Gastroesophageal sphincter (tissue), 4 donors: ENCODE measurements around the gene SLC6A13. TPM values are rescaled to one million over a fixed set of nuclear protein-coding genes. Genes with fewer than 3 reads are reported as not detected.

ENCODE experiments used
- ATAC-seq: fragments of 150-250 bp; one replicate; pipeline ENCODE4 v1.9.1; 2016; ENCODE audit warnings: mild to moderate bottlenecking, moderate library complexity
- H3K27ac ChIP-seq, 4 donors: fragments of 200-600 bp; sonication (generic) in 3 of 4; 1 replicate in 3 of 4; 2 replicates in 1 of 4; pipeline ENCODE4 v1.5.1; 2016 to 2019
- H3K27me3 ChIP-seq: fragments of 200-600 bp; sonication (generic); one replicate; pipeline ENCODE4 v1.5.1; 2019
- H3K36me3 ChIP-seq, 2 donors: fragments of 200-600 bp; sonication (generic); one replicate each; pipeline ENCODE4 v1.5.1; 2019; ENCODE audit warnings: control low read depth in 1 of 2
- H3K4me1 ChIP-seq, 3 donors: fragments of 200-600 bp; sonication (generic); 1 replicate in 2 of 3; 2 replicates in 1 of 3; pipeline ENCODE4 v1.5.1; 2016 to 2019; ENCODE audit warnings: control low read depth in 2 of 3
- H3K4me3 ChIP-seq, 2 donors: fragments of 200-600 bp; sonication (generic); one replicate each; pipeline ENCODE4 v1.5.1; 2019; ENCODE audit warnings: mild to moderate bottlenecking in 1 of 2, moderate library complexity in 1 of 2
- H3K9me3 ChIP-seq, 3 donors: fragments of 200-600 bp; sonication (generic); one replicate each; pipeline ENCODE4 v1.5.1; 2017 to 2019; ENCODE audit warnings: control low read depth in 2 of 3
- EP300 ChIP-seq: sonication (generic); formaldehyde crosslinking; IDR thresholded peaks from one replicate; pipeline ENCODE4 v1.6.1; 2017; ENCODE audit warnings: antibody characterized with exemption, mild to moderate bottlenecking
- POLR2A ChIP-seq, 2 donors: fragments of 450-650 bp; IDR thresholded peaks; one replicate each; pipeline ENCODE4 v1.6.1; 2017; ENCODE audit warnings: antibody characterized with exemption in 2 of 2, mild to moderate bottlenecking in 2 of 2, moderate library complexity in 1 of 2
- POLR2AphosphoS5 ChIP-seq: sonication (generic); formaldehyde crosslinking; IDR thresholded peaks from one replicate; pipeline ENCODE4 v1.6.1; 2017; ENCODE audit warnings: antibody characterized with exemption
- WGBS, 2 donors: methylation state at CpG; one replicate each; pipeline ENCODE4 v1.1.5; 2018; ENCODE audit warnings: low coverage in 1 of 2; 5-methylcytosine and 5-hydroxymethylcytosine counted together
- total RNA-seq, 4 donors: library from RNA; depleted of rRNA; stranded (reverse); fragments of >200 nt; gene quantifications; one replicate each; pipeline ENCODE4 v1.1.0, GENCODE V29; 2016
- TF ChIP-seq, protein P1 (sequence below), 4 experiments: fragments of 200-600 bp in 2 of 4; fragments of 450-650 bp in 2 of 4; sonication (generic) in 1 of 4; IDR thresholded peaks; one replicate each; pipeline ENCODE4 v1.5.1; 2017 to 2019; ENCODE audit warnings: antibody characterized with exemption in 4 of 4, mild to moderate bottlenecking in 2 of 4, moderate library complexity in 2 of 4

Gene SLC6A13
- total RNA-seq, 4 donors from 2014 or later = not detected

DNA sequence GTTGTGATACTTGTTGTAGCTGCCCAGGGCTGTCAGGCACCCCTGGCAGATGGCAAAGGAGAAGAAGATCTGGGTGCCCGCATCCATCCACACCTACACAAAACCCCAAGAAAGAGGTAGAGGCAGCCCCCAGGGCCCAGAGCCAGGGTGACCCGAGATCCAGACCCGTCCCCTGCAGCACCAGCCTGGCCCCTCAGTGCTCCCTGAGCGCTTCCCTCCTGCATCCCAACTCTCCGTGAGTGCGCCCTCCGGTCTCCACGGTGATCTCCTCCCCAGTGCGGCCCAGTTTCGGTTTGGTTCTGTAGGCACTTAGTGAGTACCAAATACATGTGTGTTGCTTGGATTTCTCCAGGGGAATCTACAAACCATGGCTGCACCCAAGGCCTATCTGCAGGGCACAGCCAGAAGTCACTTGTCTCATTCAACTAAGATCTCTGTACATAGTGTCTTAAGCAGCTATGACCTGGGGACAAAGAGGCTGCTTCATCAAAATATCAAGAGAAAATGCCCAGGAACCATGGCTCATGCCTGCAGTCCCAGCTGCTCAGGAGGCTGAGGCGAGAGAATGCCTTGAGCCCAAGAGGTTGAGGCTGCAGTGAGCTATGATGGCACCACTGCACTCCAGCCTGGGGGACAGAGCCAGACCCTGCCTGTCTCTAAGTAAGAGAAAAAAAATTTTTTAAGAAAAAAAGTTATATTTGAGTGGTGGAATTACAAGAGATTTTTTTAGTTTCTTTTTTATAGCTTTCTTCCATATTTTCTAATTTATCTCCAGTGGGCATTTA is 64.5 kb downstream of the SLC6A13 start:
- no peak for ATAC-seq
- Histone ChIP-seq H3K36me3 (no peaks in the 10 kb centered on the region), H3K4me3 (no peak overlapping the region), H3K4me1 (no peaks in the 10 kb centered on the region), H3K27ac (no peak overlapping the region), H3K27me3 (peaks cover 84% of the 10 kb centered on the region), H3K9me3 (no peaks in the 10 kb centered on the region)
- no peak for TF ChIP-seq POLR2AphosphoS5
- no peak for TF ChIP-seq POLR2A (IDR thresholded peaks at IDR 0.05)
- 80% methylated on average over 1 of the region's 11 CpGs for WGBS, 2 donors

DNA sequence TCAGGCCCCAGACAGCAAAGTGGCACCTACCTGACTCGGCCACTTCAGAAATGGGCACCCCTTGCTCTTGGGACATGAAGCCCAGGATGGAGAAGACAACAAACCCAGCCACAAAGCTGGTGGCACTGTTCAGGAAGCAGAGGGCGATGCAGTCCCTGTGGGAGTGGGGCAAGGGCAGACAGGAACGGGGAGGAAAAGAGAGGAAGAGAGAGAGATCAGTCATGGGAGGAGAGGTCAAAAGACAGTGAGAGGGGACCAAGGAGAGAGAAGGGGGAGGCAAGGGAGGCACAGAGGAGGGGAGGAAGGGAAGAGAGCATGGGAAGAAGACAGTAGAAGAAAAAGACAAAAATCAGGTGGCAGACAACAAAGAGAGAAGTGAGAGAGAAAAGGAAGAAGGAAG is 65.3 kb downstream of the SLC6A13 start:
- no peak for ATAC-seq
- Histone ChIP-seq H3K4me1 (no peaks in the 10 kb centered on the region), H3K36me3 (no peaks in the 10 kb centered on the region), H3K27me3 (peaks cover 85% of the 10 kb centered on the region), H3K9me3 (no peaks in the 10 kb centered on the region), H3K4me3 (no peak overlapping the region), H3K27ac (no peak overlapping the region)
- TF ChIP-seq, protein P1, sequence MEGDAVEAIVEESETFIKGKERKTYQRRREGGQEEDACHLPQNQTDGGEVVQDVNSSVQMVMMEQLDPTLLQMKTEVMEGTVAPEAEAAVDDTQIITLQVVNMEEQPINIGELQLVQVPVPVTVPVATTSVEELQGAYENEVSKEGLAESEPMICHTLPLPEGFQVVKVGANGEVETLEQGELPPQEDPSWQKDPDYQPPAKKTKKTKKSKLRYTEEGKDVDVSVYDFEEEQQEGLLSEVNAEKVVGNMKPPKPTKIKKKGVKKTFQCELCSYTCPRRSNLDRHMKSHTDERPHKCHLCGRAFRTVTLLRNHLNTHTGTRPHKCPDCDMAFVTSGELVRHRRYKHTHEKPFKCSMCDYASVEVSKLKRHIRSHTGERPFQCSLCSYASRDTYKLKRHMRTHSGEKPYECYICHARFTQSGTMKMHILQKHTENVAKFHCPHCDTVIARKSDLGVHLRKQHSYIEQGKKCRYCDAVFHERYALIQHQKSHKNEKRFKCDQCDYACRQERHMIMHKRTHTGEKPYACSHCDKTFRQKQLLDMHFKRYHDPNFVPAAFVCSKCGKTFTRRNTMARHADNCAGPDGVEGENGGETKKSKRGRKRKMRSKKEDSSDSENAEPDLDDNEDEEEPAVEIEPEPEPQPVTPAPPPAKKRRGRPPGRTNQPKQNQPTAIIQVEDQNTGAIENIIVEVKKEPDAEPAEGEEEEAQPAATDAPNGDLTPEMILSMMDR (IDR thresholded peaks at IDR 0.05) = no peak
- TF ChIP-seq POLR2A (IDR thresholded peaks at IDR 0.05) = no peak
- no peak for TF ChIP-seq EP300
- TF ChIP-seq POLR2AphosphoS5 = no peak
- WGBS, 2 donors = 57 to 81% methylated on average over 1 to 2 of the region's 3 CpGs

DNA sequence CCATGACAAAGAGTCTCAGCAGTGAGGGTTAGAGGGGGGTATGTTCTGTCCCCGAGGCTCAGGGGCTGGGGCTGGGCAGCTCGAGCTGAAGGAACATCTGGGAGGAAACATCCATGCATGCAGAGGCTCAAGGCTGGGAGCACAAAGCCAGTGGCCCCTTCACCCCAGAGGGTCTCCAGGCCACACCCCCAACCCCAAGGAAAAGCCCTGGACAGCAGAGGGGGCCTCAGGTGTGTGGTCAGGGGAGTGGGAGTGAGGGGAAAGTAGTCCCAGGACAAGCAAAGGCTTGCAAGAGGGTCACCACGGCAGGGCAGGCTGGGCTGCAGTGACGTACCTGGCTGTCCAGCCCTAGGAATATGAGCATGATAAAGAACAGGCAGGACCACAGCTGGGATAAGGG is 66.2 kb downstream of the SLC6A13 start:
- no peaks in the 10 kb centered on the region for H3K9me3 ChIP-seq
- no peaks in the 10 kb centered on the region for H3K36me3 ChIP-seq
- no peak for TF ChIP-seq POLR2A (IDR thresholded peaks at IDR 0.05)
- TF ChIP-seq EP300 = no peak
- TF ChIP-seq, protein P1 (IDR thresholded peaks at IDR 0.05) = no peak
- TF ChIP-seq POLR2AphosphoS5 = no peak
- H3K27me3 ChIP-seq = peaks cover 85% of the 10 kb centered on the region
- no peaks in the 10 kb centered on the region for H3K4me1 ChIP-seq
- ATAC-seq = no peak
- no peak overlapping the region for H3K4me3 ChIP-seq
- no peak overlapping the region for H3K27ac ChIP-seq
- WGBS, 2 donors = 60% methylated on average over 1 of the region's 4 CpGs; no CpG with 5 or more reads in 1 of the 2 donors

DNA sequence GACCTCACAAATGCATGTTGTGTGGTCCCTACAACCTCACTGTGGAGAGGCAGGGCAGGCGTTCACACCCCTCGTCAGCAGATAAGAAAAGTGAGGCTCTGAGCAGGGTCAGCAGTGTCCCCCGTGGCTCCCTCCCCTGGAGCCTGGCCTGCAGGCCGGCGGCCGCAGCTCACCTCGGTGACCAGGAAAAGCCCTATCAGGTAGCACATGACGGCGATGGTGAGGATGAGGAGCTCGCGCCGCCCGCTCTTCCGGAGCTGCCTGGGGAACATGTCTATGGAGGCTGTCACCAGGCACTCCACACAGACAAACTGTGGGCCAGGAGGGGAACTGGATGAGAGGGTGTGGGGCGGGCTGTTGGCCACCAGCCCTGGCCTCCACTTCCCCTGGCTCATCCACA is 66.7 kb downstream of the SLC6A13 start:
- H3K36me3 ChIP-seq = no peaks in the 10 kb centered on the region
- H3K27ac ChIP-seq = no peak overlapping the region
- no peaks in the 10 kb centered on the region for H3K9me3 ChIP-seq
- no CpG with 5 or more reads among the region's 15 CpGs for WGBS, 2 donors
- ATAC-seq = no peak
- H3K4me1 ChIP-seq = no peaks in the 10 kb centered on the region
- H3K4me3 ChIP-seq = no peak overlapping the region
- TF ChIP-seq, protein P1 (IDR thresholded peaks at IDR 0.05) = no peak
- TF ChIP-seq EP300 = no peak
- TF ChIP-seq POLR2A (IDR thresholded peaks at IDR 0.05) = no peak
- TF ChIP-seq POLR2AphosphoS5 = no peak
- H3K27me3 ChIP-seq = peaks cover 85% of the 10 kb centered on the region

DNA sequence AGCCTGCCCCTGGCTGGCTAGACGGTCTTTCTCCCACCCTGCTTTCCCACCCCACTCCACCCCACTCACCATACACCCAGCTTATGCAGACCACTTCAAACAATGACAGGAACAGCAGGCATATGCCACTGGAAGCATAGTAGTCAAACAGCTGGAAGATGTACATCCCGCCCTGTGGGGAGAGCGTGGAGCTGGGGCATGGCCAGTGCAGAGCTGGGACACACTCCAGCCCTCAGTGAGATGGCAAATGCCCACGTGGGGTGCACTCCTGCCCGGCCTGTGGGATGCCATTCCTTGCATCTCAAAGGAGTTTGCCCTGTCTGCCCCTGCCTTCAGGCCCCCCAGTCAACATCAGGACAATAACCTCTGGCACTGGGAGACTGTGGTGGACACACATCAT is 67.5 kb downstream of the SLC6A13 start:
- Histone ChIP-seq H3K27me3 (peaks cover 83% of the 10 kb centered on the region), H3K36me3 (no peaks in the 10 kb centered on the region), H3K27ac (no peak overlapping the region), H3K9me3 (no peaks in the 10 kb centered on the region), H3K4me1 (no peaks in the 10 kb centered on the region), H3K4me3 (no peak overlapping the region)
- ATAC-seq = no peak
- WGBS, 2 donors = 50 to 83% methylated on average over 1 of the region's 5 CpGs
- TF ChIP-seq EP300 (no peak), POLR2A (IDR thresholded peaks at IDR 0.05) (no peak), POLR2AphosphoS5 (no peak)
- TF ChIP-seq, protein P1 (IDR thresholded peaks at IDR 0.05) = no peak
